Amygdala (tissue), 56 donors: ENCODE data around the gene HOXD11.

Experiments used
- DNase-seq, 56 donors: peaks; one replicate each; lab custom pipeline; 2025; lab: John Stamatoyannopoulos, UW

The HOXD11 gene

DNA sequence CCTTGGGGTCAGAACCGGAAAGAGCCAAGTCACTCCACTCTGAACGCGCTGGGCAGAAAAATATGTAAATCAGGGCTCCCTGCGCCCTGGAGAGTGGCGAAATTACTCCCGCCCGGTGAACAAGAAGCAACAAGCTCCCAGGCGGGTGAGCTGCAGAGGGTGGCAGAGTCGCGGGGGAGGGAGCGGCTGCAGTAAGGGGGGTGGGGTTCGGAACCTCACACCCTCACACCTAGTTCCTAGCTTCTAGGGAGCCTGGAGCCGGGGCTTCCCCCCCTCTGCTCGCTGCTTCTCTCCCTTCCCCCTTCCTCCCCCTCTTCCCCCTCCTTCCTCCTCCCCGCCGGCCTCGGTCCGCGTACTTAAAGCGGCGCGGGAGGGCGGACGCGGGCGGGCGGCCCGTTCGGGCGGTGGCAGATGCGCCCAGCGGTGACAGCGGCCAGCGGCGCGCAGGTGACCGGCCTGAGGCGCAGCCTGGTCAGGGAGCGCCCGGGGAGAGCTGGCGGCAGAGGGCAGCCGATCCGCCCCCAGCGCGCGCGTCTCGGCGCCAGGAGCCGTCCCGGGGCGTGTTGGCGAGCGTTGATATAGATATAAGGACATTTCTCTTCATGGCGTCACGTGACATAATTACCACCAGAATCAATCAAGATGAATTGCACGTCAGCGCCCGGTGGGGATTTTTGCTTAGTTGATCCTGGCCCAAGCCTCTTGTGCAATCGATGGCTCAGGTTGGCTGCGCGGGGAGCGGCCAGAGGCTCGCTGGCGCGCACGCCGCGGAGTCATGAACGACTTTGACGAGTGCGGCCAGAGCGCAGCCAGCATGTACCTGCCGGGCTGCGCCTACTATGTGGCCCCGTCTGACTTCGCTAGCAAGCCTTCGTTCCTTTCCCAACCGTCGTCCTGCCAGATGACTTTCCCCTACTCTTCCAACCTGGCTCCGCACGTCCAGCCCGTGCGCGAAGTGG lies at the start of gene HOXD11:
Gene HOXD11 (plus strand): TSS at position 700 of the 959 bp plus-strand sequence. CDS start 76 bp downstream, at position 776.
- no peak for DNase-seq

DNA sequence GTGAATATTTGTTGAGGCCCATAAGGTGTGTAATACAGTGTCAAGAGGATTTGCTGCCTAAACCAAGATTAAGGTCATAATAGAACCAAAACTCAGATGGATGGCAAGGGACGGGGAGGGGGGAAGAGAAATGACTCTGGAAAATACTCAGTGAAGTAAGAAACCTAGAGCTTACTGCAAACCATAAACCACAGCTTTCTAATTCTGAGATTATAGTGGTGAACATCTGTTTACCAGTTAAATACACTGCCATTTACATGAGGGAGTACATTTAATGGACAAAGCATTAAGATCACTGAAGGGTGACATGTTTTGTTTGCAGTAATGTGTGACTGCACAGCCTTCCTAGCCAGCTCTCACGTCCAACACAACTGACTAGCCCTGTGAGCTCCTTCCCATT lies 43.1 kb upstream of the HOXD11 start:
- no peak for DNase-seq

DNA sequence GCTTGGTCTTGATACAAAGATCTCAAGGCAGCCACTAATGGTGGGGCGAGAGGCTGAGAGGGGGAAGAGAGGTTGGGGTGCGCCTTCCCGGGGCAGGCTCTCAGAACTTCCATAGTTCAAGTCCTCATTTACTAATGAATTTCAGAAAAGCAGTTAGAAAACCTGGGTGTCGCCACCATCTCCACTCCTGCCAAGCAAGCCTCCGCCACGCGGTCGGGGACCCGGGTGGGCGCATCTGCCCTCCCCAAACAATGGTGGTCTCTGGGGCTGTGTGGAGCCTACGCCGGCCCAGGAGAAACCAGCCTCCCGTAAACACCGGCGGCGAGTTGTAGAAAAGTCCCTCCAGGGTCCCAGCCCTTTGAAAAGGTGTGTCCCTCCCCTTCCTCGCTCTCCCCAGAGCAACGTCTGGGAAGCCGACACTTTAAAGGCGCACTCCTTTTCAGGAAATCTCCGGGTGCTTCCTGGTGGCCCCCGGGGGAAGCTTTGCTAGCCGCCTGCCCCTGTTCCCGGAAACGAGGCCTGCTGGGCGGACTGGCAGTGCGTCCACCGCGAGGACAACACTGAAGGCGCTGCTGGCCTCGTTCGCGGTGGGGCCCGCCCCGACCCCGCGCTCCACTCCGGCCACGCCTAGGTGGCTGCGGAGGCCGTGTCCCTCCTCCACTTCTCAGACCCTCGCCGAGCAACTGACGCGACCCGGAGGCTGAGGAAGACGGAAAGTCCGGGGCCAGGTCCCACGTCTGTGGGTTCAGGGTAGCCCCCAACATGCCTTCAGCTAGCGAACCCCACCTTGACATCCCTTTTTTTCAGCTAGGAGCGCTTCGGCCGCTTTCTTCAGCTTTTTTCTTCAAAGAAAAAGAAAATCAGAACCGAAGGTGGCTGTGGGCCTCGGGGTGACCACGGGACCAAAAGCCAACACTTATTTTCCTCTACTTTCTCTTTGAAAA lies 40.2 kb upstream of the HOXD11 start:
- DNase-seq = no peak

DNA sequence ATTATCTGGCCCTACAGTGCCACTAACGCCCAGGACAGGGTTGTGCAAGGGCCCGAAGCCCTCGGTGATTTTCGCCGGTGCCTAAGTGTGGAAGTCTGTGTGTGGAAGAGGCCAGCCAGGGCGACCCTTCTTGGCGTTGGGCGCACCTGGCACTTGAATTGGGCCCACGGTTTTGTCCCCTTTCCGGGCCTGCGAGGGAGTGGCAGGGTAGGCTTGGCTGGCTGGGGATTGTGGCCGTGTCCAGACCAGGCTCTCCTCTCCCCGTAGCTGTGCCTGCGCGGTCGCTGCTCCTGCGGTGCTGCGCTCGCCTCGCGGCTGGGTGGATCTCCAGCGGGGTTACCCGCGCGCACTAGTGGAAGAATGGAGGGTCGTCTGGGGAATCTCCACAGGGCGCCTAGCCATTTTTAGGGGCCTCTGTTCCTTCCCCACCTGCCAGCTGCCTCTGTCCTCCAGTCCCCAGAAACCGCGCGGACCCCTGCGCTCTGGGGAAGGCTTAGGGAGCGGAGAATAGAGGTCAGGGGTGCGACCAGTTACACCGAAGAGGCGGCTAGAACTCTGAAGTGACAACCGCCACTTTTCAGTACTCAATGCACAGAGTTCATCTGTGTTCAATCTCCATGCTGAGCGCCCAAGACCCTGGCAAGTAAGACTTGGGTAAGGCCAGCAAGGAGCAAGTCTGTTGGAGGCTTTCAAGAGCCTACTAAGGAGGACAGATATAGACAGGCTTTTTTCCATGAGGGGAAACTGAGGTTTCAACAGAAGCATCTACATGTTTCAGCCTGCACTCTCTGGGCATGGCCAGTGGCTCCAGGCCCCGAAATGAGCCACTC lies 39.3 kb upstream of the HOXD11 start:
- DNase-seq = no peak

DNA sequence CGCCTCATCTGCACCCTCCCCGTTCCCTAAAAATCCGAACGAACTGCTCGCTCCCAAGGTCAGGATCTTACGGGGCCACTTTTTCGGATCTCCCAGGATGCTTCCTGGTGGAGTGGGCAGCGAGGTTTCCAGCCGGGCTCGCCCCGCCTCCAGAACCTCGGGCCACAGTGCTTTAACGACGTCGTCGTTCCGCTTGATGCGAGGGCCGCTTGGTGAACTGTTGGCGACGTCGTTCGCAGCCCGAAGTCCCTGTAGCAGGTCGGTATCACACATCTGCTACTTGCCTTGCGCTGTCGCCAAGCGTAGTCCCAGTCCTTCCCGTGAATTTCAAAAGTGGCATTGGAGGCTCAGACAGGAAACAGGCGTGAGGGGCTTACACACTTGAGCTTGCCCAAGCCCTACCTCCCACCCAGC lies 38.7 kb upstream of the HOXD11 start:
- DNase-seq = no peak

DNA sequence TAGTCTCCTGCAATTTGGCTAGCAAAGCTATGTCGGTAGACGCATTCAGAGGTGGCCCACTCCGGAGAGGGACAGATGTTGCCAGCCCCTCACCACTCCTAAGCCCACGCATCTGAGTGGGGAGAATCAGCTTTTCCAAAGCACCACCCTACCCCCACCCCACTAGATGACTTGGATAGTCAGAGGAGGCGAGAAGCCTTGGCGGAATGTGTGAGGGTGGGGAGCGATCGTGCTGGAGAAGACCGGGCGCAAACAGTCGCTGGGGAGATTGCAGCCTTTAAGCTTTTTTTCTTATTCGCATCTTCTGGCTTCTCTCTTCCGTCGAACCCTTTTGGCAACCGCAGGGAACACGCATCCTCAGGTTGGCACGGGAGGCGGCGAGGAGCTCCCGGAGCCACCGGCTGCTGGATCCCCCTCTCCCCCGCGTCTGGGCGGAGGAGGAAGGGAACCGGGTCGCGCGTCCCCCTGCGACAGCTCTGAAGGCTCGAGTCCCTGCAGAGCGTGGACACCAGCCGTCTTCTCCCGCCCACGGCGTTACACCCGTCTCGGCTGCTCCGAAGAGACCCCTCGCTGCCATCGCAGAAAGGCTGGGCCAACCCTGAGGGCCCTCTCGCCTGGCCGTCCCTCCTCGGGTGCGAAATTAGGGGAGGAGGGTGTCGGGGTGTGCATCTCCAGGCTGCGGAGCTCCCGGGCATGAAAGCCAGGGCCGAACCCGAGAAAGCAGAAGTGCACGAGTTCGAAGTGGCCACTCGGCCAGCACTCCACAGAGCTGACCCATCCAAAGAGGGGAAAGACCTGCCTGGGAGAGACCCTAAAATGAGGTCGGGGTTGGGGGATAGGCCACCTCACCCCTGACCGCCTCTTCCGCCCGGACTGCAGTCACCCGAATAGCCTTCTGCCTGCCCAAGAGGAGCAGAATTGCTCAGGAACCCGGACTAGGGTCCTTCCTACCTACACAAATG lies 35.5 kb upstream of the HOXD11 start:
- no peak for DNase-seq

DNA sequence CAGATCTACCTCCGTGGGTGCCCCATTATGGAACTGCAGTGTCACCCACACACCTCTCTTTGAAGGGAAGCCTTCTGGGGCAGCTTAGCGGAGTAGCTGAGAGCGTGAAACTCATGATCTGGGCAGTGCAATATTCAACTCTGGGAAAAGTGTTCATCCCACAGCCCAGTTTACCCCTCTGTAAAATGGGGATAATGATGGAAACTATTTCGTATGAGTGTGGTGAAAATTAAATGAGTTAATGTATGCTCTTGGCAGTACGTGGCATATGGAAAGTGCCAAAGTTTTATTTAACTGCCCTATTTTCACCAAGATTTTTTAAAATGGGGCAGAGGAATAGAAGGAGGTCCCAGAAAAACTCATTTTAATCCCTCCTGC lies 34.8 kb upstream of the HOXD11 start:
- DNase-seq = no peak

DNA sequence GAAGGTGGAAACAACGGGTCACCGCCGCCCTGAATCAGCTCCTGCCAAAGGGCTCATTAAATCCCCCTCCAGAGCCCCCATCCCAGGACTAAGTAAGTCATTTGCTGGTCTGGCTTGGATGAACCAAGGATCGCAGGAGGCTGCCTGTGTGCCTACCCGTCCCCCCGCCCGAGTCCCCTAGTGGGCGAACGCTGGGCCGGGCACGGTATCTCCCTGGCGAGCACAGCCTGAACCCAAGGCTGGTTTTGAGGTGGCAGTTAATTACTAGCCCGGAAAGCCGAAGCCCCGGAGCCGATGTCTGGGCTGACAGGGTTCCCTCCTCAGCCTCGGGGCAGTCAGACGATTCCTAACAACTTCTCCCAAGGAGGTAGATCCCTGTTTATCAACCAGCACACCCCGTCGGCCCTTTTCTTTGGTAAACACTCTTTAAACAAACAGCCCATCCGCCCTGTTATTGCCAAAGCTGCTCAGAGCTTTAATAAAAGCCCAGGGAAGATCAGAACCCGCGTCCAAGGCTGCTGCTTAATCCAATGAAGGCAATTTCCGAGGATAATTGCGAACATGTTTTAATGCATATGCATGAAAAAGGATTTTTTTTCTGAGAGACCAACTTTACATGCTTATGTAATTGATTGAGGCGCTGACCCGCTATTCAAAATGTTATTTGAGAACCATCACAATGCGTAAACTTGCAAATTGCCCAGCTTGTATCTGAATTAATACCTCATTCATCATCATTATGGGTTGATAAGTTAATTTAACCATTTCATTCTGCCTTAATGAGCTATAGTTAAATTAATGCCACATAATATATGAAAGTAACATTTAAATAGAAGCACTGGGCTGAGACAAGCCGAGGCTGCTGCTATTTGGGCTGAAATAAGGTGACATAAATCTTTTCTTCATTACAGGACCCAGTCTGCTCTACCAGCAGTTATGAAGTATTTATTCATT lies 33.9 kb upstream of the HOXD11 start:
- no peak for DNase-seq

DNA sequence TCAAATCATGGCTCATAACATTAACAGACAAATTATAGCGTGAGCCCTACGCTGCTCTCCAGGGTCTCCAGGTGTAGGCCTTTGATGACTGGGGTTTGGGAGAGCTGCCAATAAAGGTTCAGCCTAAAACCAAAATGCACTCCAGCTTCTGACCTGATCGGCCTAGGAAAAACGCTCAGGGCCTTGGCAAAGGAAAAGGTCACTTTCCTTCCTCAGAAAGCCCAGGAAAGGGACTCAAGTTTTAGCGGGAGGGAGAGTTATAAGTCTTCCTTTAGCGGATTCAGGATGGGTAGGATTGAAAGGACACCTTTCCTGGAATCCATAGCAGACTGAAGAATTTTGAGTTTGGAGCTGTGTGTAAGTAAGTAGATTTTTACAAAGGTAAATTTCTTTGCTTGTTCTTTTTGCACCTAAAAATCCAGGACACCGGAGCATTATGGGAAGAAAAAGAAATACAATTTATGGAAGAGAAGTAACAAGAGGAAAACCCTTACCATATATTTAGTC lies 32.1 kb upstream of the HOXD11 start:
- no peak for DNase-seq

DNA sequence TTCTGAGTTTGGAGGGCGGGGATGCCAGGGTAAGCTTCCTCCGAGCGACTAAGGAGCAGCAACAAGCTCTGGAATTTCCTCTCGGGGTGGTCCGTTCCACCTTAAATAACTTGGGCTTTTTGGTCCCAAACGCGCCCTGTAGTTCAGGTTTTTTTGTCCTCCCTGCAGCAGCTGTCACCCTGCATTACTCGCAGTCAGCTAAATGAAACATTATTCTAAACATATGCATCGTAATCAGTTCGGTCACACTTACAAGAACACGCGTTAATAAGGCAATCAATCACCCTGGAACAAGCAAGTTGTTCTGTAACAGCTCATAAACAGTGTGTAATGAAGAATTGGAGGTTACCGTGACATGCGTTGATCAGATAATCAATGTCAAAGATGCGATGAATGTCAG lies 31.6 kb upstream of the HOXD11 start:
- no peak for DNase-seq

DNA sequence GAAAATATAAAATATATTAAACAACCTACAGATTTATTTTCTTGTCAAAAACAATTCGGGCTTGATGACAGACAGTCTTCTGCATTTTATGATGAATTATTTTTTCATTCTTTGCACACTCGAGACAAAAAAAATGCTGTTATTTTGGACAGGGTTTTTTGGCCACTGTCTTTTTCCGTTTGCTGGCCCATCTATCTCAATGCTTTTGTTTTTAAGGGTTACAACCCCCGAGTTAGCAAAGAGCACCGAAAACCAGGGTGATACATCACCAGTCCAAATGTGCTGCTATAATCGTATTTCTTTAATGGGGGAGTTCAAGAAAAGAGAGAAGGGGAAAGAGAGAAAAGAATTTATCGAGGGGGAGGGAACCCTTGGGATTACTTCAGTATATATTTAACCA lies 31.0 kb upstream of the HOXD11 start:
- no peak for DNase-seq

DNA sequence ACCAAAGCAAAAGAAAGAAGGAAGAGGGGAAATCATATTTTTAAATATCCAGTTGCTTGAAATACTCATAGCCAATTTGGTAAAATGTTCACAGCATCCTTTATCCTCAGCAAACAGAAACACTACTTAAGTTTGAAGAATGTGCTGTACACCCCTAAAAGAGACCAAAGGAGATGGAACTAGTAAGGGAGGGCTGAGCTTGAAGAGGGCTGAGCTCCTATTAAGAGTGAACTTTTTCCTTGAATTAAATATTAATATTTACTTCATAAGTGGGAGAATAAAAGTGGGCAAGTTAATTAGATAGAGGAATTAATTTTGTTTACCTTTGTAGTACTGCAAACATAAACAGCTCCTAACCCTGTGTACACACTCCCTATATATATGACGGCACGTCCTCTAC lies 30.3 kb upstream of the HOXD11 start:
- DNase-seq = no peak

DNA sequence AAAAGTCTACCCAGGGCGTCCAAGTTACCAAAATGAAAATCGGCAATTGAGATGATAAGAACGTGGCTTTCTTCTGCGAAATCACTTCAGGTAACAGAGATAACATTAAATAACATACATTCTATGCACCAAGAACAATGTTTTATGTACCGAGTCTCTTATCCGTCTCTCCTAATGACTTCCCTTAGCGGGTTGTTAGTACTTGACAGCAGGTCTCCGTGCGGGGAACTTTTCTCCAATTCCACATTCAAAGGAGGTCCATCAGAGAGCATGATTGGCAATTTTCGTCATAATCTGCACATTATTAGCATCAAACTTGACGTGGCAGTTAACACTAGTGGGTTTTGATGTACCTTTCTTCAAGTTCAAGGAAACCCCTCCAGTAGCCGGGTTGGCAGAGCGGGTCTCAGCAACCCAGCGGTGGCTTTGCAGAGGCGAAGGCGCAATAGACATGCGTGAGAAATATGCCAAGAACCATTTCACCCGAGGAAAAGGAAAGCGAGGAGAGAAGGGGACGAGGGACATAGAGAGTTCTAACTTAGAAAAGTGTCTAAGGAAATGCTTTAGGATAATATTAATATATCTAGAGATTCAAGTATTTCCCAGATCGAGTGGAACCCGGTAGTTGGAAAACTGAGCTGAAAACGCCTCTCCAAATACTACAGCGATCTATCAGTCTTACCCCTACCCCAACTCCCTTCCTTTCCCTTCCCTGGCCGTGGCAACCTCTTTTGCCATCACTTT lies 28.4 kb upstream of the HOXD11 start:
- no peak for DNase-seq

DNA sequence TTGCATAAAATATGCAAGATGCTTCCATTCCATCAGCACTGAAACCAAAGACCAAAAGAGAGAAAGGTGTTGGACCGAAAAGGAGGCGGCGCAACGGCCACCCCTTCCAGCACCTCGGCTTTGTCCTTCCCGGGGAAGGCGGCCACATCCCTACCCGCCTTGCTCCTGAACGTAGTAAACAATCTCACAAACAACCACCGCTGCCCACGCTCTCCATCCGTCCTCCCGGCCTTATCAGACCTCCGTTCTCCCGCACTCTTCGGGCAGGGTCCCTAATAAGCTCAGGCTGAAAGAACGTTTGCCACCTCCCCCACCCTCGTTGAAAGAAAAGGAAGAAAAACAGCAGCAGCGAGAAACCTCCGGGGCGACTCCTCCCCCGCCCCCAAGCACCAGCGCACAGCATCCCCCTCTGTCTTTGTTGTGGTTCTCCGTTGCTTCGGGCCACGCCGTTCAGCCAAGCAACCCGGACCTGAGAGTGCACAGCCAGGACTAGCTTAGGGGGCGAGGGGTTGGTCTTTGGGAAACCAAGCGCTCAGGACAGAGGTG lies 27.7 kb upstream of the HOXD11 start:
- no peak for DNase-seq

DNA sequence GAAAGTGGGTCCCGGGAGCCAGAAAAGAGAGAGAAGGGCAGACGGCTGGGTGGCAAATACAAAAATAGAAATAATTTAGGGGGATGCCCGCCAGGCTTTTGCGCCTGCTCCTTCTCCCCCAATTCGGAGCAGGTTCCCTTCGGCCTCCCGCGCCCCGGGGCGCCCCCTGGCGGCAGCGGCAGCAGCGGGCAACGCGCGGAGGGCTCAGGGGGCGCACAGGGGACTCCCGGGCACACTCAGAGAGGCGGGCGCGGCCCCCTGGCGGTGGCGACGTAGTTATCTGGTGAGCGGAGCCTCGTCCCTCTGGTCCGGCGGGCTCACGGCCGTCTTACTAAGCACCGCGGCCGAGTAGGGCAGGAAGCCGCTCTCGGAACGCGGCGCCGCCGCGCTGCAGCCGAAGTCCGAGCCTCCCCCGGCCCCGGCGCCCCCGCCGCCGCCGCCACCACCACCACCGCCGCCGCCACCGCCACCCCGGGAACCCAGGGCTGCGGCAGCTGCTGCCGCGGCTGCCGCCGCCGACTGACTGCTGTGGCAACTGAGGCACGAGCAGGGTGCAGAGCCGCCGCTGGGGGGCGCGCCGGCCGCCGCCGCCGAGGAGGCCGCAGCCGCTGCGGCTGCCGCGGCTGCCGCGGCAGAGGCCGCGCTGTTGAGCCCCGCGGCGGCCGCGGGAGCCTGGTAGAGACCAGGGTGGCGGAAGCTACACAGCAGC lies 27.1 kb upstream of the HOXD11 start:
- no peak for DNase-seq
